ENCODE results near the gene ANKRD52.
"Not testable (repeated sequence)": the region's sequence is repeated elsewhere in the genome, so short reads cannot be mapped to it uniquely, and the experiment has no call there.

Gene ANKRD52

DNA sequence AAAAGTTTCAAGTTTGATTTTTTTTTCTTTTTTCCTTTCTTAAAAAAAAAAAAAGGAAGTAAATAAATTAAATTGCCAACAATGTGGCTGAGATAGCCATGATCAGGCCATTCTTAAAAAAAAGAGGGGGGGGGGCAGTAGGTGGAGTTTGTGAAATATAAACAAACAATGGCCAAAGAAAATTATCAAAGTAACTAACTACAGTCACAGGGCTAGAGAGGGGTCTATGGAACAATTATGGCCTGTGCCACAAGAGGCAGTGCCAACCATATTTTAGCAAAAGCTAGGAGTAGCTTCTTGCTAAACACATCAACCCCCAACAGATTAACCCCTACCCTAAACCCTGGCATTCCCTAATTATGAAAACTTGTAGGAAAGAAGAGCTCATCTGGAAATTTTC lies 52.7 kb downstream of the ANKRD52 start:
- DNase-seq, result no peak

GRCh38 chr12:56204275-56204674 lies 53.9 kb downstream of the ANKRD52 start:
- no peak for DNase-seq

GRCh38 chr12:56202838-56203237 lies 55.3 kb downstream of the ANKRD52 start:
- no peak for DNase-seq

- no peak for DNase-seq
Measured at GRCh38 chr12:56202366-56202765, 55.8 kb downstream of the ANKRD52 start.

DNA sequence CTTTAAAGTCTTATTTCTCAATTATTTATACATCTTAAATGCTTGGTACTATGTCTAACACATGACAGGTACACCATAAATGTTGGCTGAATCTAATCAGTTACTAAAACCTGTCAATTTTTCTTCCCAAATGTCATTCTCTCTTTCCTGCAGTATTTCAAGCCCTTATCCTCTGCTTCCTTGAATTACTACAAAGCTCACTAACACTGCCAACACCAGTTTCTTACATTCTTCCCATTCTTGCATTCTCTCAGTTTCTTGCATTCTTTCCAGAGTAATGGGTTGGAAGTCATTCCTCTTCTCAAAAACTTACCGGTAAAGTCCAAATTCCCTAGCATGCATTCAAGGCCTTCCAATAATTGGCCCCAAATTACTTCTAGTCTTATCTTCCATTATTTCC lies 59.3 kb downstream of the ANKRD52 start:
- DNase-seq, result no peak

GRCh38 chr12:56197921-56198635 lies 60.1 kb downstream of the ANKRD52 start:
- DNase-seq, result no peak

DNA sequence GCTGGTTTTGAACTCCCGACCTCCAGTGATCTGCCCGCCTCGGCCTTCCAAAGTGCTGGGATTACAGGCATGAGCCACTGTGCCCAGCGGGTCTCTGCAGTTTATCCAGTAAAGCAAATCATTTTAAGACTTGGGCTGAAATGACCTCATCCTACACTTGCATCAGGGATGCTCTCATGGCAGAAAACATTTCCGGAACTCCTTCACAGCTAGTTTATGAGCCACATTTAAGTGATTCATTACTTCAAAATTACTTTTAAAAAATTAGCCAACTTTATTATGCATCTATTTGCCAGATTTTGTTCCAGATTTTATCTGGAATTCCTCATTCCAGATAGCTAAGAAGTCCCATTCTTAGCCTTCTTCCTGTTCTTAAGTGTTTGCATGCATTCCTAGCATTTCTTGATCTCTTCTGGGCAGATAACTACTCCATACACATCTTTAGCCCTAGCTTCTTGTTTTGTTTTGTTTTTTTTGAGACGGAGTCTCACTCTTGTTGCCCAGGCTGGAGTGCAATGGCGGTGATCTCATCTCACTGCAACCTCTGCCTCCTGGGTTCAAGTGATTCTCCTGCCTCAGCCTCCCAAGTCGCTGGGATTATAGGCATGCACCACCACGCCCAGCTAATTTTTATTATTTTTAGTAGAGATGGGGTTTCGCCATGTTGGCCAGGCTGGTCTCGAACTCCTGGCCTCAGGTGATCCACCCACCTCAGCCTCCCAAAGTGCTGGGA lies 61.2 kb downstream of the ANKRD52 start:
- DNase-seq, result not testable (repeated sequence)

DNA sequence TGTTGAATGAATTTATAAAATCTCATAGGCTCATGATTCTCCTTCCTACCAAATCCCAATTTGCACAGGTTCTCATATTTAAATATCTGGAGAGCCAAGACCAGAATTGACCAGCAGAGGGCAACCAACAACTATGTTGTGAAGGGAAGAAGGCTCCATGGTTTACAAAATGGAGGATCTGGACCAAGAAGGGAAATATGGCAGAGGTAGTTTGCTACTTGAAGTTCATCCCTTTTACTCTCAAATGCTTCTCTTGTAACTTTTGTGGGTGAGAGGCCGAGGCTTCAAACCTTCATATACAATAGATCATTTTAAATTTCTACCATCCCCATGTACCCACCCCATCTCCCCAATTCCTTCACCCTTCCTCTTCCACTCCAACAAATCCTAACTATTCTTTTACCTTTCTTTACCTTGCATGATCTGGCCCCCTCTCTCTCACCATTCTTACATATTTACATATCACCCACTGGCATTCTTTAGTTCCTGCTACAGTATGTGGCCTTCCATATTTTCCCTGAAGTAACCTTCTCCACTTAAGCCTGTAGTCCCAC lies 65.1 kb downstream of the ANKRD52 start:
- DNase-seq, result peak; percentile 62

- DNase-seq, result no peak
Measured at GRCh38 chr12:56192582-56192981, 65.6 kb downstream of the ANKRD52 start.

DNA sequence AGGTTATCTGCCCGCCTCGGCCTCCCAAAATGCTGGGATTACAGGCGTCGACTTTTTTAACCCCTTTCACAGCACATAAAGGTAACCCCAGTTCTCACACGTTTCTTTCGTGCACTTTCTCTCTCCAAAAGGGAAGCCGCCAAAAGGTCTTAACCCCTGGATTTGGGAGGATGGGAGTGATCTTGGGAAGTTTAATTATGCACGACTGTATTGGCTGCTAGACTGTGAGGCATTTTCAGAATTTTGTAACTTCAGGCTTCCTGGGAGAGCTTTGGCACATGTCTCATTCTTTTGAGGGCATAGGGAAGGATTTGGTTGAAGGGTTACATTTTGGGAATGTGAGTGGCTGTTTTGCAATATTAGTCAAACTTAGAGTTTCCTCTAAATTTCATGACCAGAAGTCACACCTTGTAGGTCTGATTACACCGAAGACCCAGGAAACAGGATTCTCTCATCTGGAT lies 67.5 kb downstream of the ANKRD52 start:
- no peak for DNase-seq

DNA sequence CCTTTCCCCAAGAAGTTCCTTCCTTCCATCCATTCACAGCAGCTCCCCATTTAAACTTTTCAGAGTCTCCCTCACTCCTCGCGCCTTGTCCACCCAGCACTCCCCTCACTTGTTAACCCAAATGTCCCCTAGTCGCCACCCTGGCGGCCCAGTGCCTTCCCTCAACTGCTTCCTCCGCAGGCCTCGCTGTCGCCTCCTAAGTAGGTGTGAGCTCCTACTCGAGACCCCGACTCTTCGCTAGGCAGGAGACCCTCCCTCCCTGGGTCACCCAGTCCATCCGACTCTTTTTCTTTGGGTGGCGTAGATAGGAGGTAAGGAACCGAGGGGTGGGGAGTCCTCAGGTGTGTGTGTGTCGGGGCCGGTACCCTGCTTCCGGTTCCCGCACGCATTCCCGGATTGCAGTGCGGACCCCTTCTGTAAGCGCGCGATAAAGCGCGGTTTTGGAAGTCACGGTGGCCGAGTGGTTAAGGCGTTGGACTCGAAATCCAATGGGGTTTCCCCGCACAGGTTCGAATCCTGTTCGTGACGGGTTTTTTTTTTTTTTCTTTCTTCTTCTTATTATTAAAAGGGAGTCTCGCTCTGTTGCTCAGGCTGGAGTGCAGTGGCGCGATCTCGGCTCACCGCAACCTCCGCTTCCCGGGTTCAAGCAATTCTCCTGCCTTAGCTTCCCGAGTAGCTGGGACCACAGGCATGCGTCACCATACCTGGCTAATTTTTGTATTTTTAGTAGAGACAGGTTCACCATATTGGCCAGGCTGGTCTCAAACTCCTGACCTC lies 68.1 kb downstream of the ANKRD52 start:
- DNase-seq, result peak; percentile 62

- peak; percentile 70 for DNase-seq
Measured at GRCh38 chr12:56189099-56189917, 68.9 kb downstream of the ANKRD52 start, which contains the start of gene SMARCC2. TSS of gene SMARCC2 (minus strand) at chr12:56189483. CDS start at chr12:56189461, 22 bp downstream.

- no peak for DNase-seq
Measured at GRCh38 chr12:56188778-56189098, 69.4 kb downstream of the ANKRD52 start.

GRCh38 chr12:56188131-56188777 lies 69.9 kb downstream of the ANKRD52 start:
- no peak for DNase-seq

All from NCI-H1048 (cell line).